Kidney (tissue), 14 donors: ENCODE results near the gene TSPAN3. TPM values are rescaled to one million over a fixed set of nuclear protein-coding genes. Genes with fewer than 3 reads are reported as not detected.
A peak's percentile ranks its signal among the peaks of the same experiment; 100 is the strongest.

ENCODE experiments used
- DNase-seq, 5 donors: peaks; one replicate each; pipeline ENCODE4 v3.0.0-alpha.2; 2013 to 2020
- FAIRE-seq: peaks from 2 replicates; lab custom pipeline; 2012; peaks lifted over from hg19 to GRCh38; lab: Jason Lieb, UNC
- H3K27ac ChIP-seq, 2 donors: one replicate each; pipeline ENCODE4 v1.7.0; 2013; ENCODE audit warnings: low read depth in 2 of 2, low read length in 2 of 2, inconsistent platforms in 1 of 2
- H3K27me3 ChIP-seq: one replicate; pipeline ENCODE4 v1.7.1; 2013; ENCODE audit warnings: low read length, inconsistent platforms; ENCODE audit not compliant: control insufficient read depth, insufficient read depth
- H3K36me3 ChIP-seq, 3 donors: one replicate each; pipeline versions ENCODE4 v1.7.0 to v1.7.1; 2013; ENCODE audit warnings: low read length in 3 of 3, control low read depth in 1 of 3, inconsistent platforms in 1 of 3; ENCODE audit not compliant: insufficient read depth in 3 of 3, control insufficient read depth in 2 of 3
- H3K4me1 ChIP-seq, 3 donors: one replicate each; pipeline versions ENCODE4 v1.7.0 to v1.7.1; 2013; ENCODE audit warnings: low read length in 3 of 3, inconsistent platforms in 1 of 3, low read depth in 1 of 3; ENCODE audit not compliant: control insufficient read depth in 2 of 3, insufficient read depth in 2 of 3
- H3K4me3 ChIP-seq, 3 donors: one replicate each; pipeline versions ENCODE4 v1.7.0 to v1.8.1; 2013; ENCODE audit warnings: low read length in 3 of 3, control low read depth in 1 of 3, inconsistent platforms in 1 of 3
- H3K9ac ChIP-seq, 3 donors: one replicate each; pipeline versions ENCODE4 v1.7.0 to v1.7.1; 2013; ENCODE audit warnings: low read length in 3 of 3, control low read depth in 1 of 3, inconsistent platforms in 1 of 3
- H3K9me3 ChIP-seq, 3 donors: one replicate each; pipeline versions ENCODE4 v1.7.0 to v1.7.1; 2013; ENCODE audit warnings: low read length in 3 of 3, control low read depth in 1 of 3, inconsistent platforms in 1 of 3; ENCODE audit not compliant: control insufficient read depth in 2 of 3, insufficient read depth in 1 of 3
- CTCF ChIP-seq: IDR thresholded peaks from 3 replicates; pipeline ENCODE4 v1.5.1; 2012; ENCODE audit warnings: mild to moderate bottlenecking, moderate library complexity, borderline replicate concordance; ENCODE audit not compliant: insufficient read depth; ENCODE audit errors: extremely low read depth
- intact Hi-C: fragments of 100-400 bp; cut with DNase I; formaldehyde crosslinking; loops from one replicate; pipeline ENCODE4 v1.11.1; 2022
- polyA plus RNA-seq: library from polyadenylated mRNA; stranded (reverse); fragments of 350-450 nt; fragmentation: Illumina TruSeq; extraction: RNeasy Lipid Tissue Mini Kit (QIAGEN cat#74804); gene quantifications from one replicate; pipeline ENCODE4 v1.2.3, GENCODE V29; 2014; ENCODE audit warnings: low read depth, low replicate concordance; ENCODE audit not compliant: insufficient read depth
- total RNA-seq: library from RNA; stranded (reverse); fragmentation: NEBNext Ultra II Directional; extraction: Animal tissue kit (Norgen Biotek cat#: 25700); gene quantifications from one replicate; pipeline ENCODE4 v1.2.1, GENCODE V29; 2021
- donor health status: control.
- donor health status: control.
- donor health status: control.
- donor health status: control.
- donor health status: control.
- donor health status: DM: yes; HTN: yes; CAD: no.
- donor health status: Normal renal cell carcinoma (clear cell type).

TSPAN3 gene
- total and polyA plus RNA-seq, 2 donors from 2014 or later = 245 to 273 TPM

- Histone ChIP-seq H3K9ac (no peak overlapping the region), H3K4me1 (no peaks in the 10 kb centered on the region), H3K4me3 (no peak overlapping the region), H3K36me3 (no peaks in the 10 kb centered on the region), H3K9me3 (no peaks in the 10 kb centered on the region), H3K27me3 (no peaks in the 10 kb centered on the region), H3K27ac (no peak overlapping the region)
- intact Hi-C loops = no loop called here
- no peak for TF ChIP-seq CTCF
- FAIRE-seq (no peak), DNase-seq (peak in 4 of 5 donors; percentile 67 to 70 (median 68))
Measured at GRCh38 chr15:77081971-77082370, 11.1 kb upstream of the TSPAN3 start.

- FAIRE-seq = no peak
- H3K9me3 ChIP-seq = no peaks in the 10 kb centered on the region
- no peak for DNase-seq
- no peak overlapping the region for H3K9ac ChIP-seq
- H3K36me3 ChIP-seq = no peaks in the 10 kb centered on the region
- no peaks in the 10 kb centered on the region for H3K4me1 ChIP-seq
- intact Hi-C loops = no loop called here
- H3K4me3 ChIP-seq = no peak overlapping the region
- no peak for TF ChIP-seq CTCF
- H3K27ac ChIP-seq = no peak overlapping the region
- H3K27me3 ChIP-seq = no peaks in the 10 kb centered on the region
Measured at GRCh38 chr15:77076323-77076915, 5.5 kb upstream of the TSPAN3 start.

GRCh38 chr15:77075528-77075927 lies 4.6 kb upstream of the TSPAN3 start:
- H3K27me3 ChIP-seq = no peaks in the 10 kb centered on the region
- no peak overlapping the region for H3K4me3 ChIP-seq
- H3K9me3 ChIP-seq = no peaks in the 10 kb centered on the region
- no peak overlapping the region for H3K9ac ChIP-seq
- FAIRE-seq = no peak
- H3K36me3 ChIP-seq = no peaks in the 10 kb centered on the region
- intact Hi-C loops = no loop called here
- DNase-seq = no peak
- H3K4me1 ChIP-seq = peaks cover 0 to 3% (median 0%) of the 10 kb centered on the region in 3 donors
- no peak for TF ChIP-seq CTCF
- H3K27ac ChIP-seq = no peak overlapping the region

- Histone ChIP-seq H3K9ac (no peak overlapping the region), H3K4me3 (no peak overlapping the region), H3K27me3 (no peaks in the 10 kb centered on the region), H3K27ac (no peak overlapping the region), H3K36me3 (no peaks in the 10 kb centered on the region), H3K4me1 (peaks cover 0 to 7% (median 3%) of the 10 kb centered on the region in 3 donors), H3K9me3 (no peaks in the 10 kb centered on the region)
- DNase-seq (no peak), FAIRE-seq (no peak)
- TF ChIP-seq CTCF = no peak
- intact Hi-C loops = no loop called here
Measured at GRCh38 chr15:77074350-77074749, 3.4 kb upstream of the TSPAN3 start.
